Fibroblast of lung (primary cell): Measurements from ENCODE around the gene ARFIP1. TPM values are rescaled to one million over a fixed set of nuclear protein-coding genes. Genes with fewer than 3 reads are reported as not detected.
A peak's percentile ranks its signal among the peaks of the same experiment; 100 is the strongest.

ENCODE experiments used
- DNase-seq, 2 donors: peaks; one replicate each; pipeline versions ENCODE4 v3.0.0 to v3.0.0-alpha.2; 2010; ENCODE audit warnings: low read depth in 2 of 2
- H2AFZ ChIP-seq: 2 replicates; pipeline ENCODE4 v1.5.1; 2012; ENCODE audit warnings: low read length, control low read depth, inconsistent platforms
- H3K27ac ChIP-seq: 2 replicates; pipeline ENCODE4 v1.5.1; 2011; ENCODE audit warnings: low read length, control low read depth; ENCODE audit not compliant: insufficient read depth
- H3K27me3 ChIP-seq: 2 replicates; pipeline ENCODE4 v1.5.1; 2011; ENCODE audit warnings: mild to moderate bottlenecking, low read length; ENCODE audit not compliant: control insufficient read depth, insufficient read depth
- H3K36me3 ChIP-seq: 2 replicates; pipeline ENCODE4 v1.5.1; 2011; ENCODE audit warnings: low read length; ENCODE audit not compliant: control insufficient read depth, insufficient read depth
- H3K4me1 ChIP-seq: 2 replicates; pipeline ENCODE4 v1.5.1; 2011; ENCODE audit warnings: low read length; ENCODE audit not compliant: control insufficient read depth, insufficient read depth; ENCODE audit errors: extremely low read depth
- H3K4me2 ChIP-seq: 2 replicates; pipeline ENCODE4 v1.5.1; 2011; ENCODE audit warnings: low read length, control low read depth; ENCODE audit not compliant: insufficient read depth; ENCODE audit errors: extremely low read depth
- H3K4me3 ChIP-seq, 4 experiments: fragments of 200-600 bp in 1 of 4; sonication (generic) in 1 of 4; replicated peaks in 1 of 4; 2 replicates each; pipeline ENCODE4 v1.5.1; 2011 to 2016; ENCODE audit warnings: low read length in 4 of 4, low read depth in 3 of 4, mild to moderate bottlenecking in 3 of 4, control low read depth in 2 of 4, inconsistent platforms in 1 of 4, mixed read lengths in 1 of 4; ENCODE audit not compliant: insufficient read depth in 1 of 4; ENCODE audit errors: control extremely low read depth in 1 of 4
- H3K79me2 ChIP-seq: 2 replicates; pipeline ENCODE4 v1.5.1; 2012; ENCODE audit warnings: mild to moderate bottlenecking, low read length, inconsistent platforms; ENCODE audit not compliant: control insufficient read depth, insufficient read depth
- H3K9ac ChIP-seq: 2 replicates; pipeline ENCODE4 v1.5.1; 2011; ENCODE audit warnings: mild to moderate bottlenecking, low read length, control low read depth; ENCODE audit not compliant: insufficient read depth
- H3K9me3 ChIP-seq: 2 replicates; pipeline ENCODE4 v1.5.1; 2012; ENCODE audit warnings: low read depth, low read length; ENCODE audit not compliant: control insufficient read depth, insufficient read depth
- H4K20me1 ChIP-seq: 2 replicates; pipeline ENCODE4 v1.5.1; 2011; ENCODE audit warnings: low read length; ENCODE audit not compliant: control insufficient read depth, insufficient read depth; ENCODE audit errors: extremely low read depth
- CTCF ChIP-seq, 2 donors: IDR thresholded peaks in 1 of 2; conservative IDR thresholded peaks in 1 of 2; 1 replicate in 1 of 2; 2 replicates in 1 of 2; pipeline ENCODE4 v1.5.1; 2011 to 2012; ENCODE audit warnings: low read length in 2 of 2, control low read depth in 1 of 2, inconsistent platforms in 1 of 2, low read depth in 1 of 2, mild to moderate bottlenecking in 1 of 2
- EZH2 ChIP-seq: IDR thresholded peaks from 2 replicates; pipeline ENCODE4 v1.5.1; 2012; ENCODE audit warnings: low read length, control low read depth, mild to moderate bottlenecking; ENCODE audit errors: missing control alignments
- polyA plus RNA-seq, 2 donors: library from polyadenylated mRNA; depleted of rRNA in 1 of 2; stranded (reverse) in 1 of 2; unstranded in 1 of 2; fragments of >200 nt; gene quantifications; 2 replicates each; pipeline ENCODE4 v1.2.1, GENCODE V29; 2011 to 2012; ENCODE audit warnings: missing spikeins in 1 of 2
- total RNA-seq: library from RNA; depleted of rRNA; stranded (reverse); fragments of >200 nt; gene quantifications from 2 replicates; pipeline ENCODE4 v1.2.1, GENCODE V29; 2014

ARFIP1 gene
- total and polyA plus RNA-seq, 2 donors (not counting 1 experiment from before 2014, with no cell fraction given) = 35.6 to 40.8 TPM

- H4K20me1 ChIP-seq = no peaks in the 10 kb centered on the region
- no peak overlapping the region for H3K4me2 ChIP-seq
- TF ChIP-seq CTCF (conservative IDR thresholded peaks at IDR 0.05 in 1 of 2, IDR thresholded peaks at IDR 0.05 in 1 of 2; ENCODE audit: low read depth in 1 of 2, low read length in 2 of 2) = no peak
- no peak for TF ChIP-seq EZH2
Measured at GRCh38 chr4:152849350-152849749, 69.6 kb downstream of the ARFIP1 start.

GRCh38 chr4:152850377-152850776, 70.6 kb downstream of the ARFIP1 start:
- H4K20me1 ChIP-seq = no peaks in the 10 kb centered on the region
- H3K79me2 ChIP-seq = no peaks in the 10 kb centered on the region
- no peaks in the 10 kb centered on the region for H3K36me3 ChIP-seq
- no peak overlapping the region for H2AFZ ChIP-seq
- no peak overlapping the region for H3K4me2 ChIP-seq
- no peak overlapping the region for H3K27ac ChIP-seq
- H3K27me3 ChIP-seq = no peaks in the 10 kb centered on the region
- no peaks in the 10 kb centered on the region for H3K4me1 ChIP-seq
- DNase-seq = peak; percentile 23 to 53
- no peak overlapping the region for H3K4me3 ChIP-seq
- no peak overlapping the region for H3K9ac ChIP-seq
- TF ChIP-seq EZH2 = no peak
- no peak for TF ChIP-seq CTCF (conservative IDR thresholded peaks at IDR 0.05 in 1 of 2, IDR thresholded peaks at IDR 0.05 in 1 of 2; ENCODE audit: low read depth in 1 of 2, low read length in 2 of 2)
- no peaks in the 10 kb centered on the region for H3K9me3 ChIP-seq

More at GRCh38 chr4:152849350-152849749, 69.6 kb downstream of the ARFIP1 start:
- no peaks in the 10 kb centered on the region for H3K9me3 ChIP-seq
- no peaks in the 10 kb centered on the region for H3K27me3 ChIP-seq
- no peak overlapping the region for H3K9ac ChIP-seq
- H3K79me2 ChIP-seq = no peaks in the 10 kb centered on the region
- H3K36me3 ChIP-seq = no peaks in the 10 kb centered on the region
- no peak overlapping the region for H3K27ac ChIP-seq
- DNase-seq = no peak
- no peak overlapping the region for H3K4me3 ChIP-seq
- H3K4me1 ChIP-seq = no peaks in the 10 kb centered on the region
- no peak overlapping the region for H2AFZ ChIP-seq

GRCh38 chr4:152851226-152851625, 71.5 kb downstream of the ARFIP1 start:
- H4K20me1 ChIP-seq = no peaks in the 10 kb centered on the region

More at GRCh38 chr4:152851226-152851625, 71.5 kb downstream of the ARFIP1 start:
- no peak overlapping the region for H3K9ac ChIP-seq
- H3K9me3 ChIP-seq = no peaks in the 10 kb centered on the region
- no peaks in the 10 kb centered on the region for H3K4me1 ChIP-seq
- H3K4me3 ChIP-seq = no peak overlapping the region
- no peak overlapping the region for H3K27ac ChIP-seq
- H3K79me2 ChIP-seq = no peaks in the 10 kb centered on the region
- DNase-seq = no peak
- H3K36me3 ChIP-seq = no peaks in the 10 kb centered on the region
- TF ChIP-seq EZH2 (no peak), CTCF (conservative IDR thresholded peaks at IDR 0.05 in 1 of 2, IDR thresholded peaks at IDR 0.05 in 1 of 2; ENCODE audit: low read depth in 1 of 2, low read length in 2 of 2) (no peak)
- no peak overlapping the region for H3K4me2 ChIP-seq
- H2AFZ ChIP-seq = no peak overlapping the region
- no peaks in the 10 kb centered on the region for H3K27me3 ChIP-seq
